HepG2 (cell line): Measurements from ENCODE around the gene TMEM132E. TPM values are rescaled to one million over a fixed set of nuclear protein-coding genes. Genes with fewer than 3 reads are reported as not detected.

Source experiments
- ATAC-seq: fragments of 200-7000 bp; cut with Tn5 transposase; 3 replicates; pipeline ENCODE4 v1.9.1; 2020; ENCODE audit warnings: mild to moderate bottlenecking, moderate library complexity
- BruUV-seq: library from RNA; stranded (reverse); fragments of 400-500 nt; replicated peaks from 2 replicates; lab custom pipeline; 2021; lab: Mats Ljungman, UMichigan
- CTCF ChIA-PET: fragments of 300-600 bp; formaldehyde crosslinking; extraction: SDS; loops from one replicate; lab custom pipeline; 2021; ENCODE audit warnings: low total read pairs, inconsistent platforms, low intra/inter-chr PET ratio; lab: Yijun Ruan, JAX
- POLR2A ChIA-PET: fragments of 350-600 bp; sonication (Branson Sonifier 250); formaldehyde crosslinking; loops from one replicate; lab custom pipeline; 2020; ENCODE audit warnings: antibody characterized with exemption, inconsistent platforms; lab: Yijun Ruan, JAX
- DNase-seq: peaks from one replicate; pipeline ENCODE4 v3.0.0-alpha.2; 2015; ENCODE audit warnings: low spot score
- FAIRE-seq: peaks from 3 replicates; lab custom pipeline; 2011; peaks lifted over from hg19 to GRCh38; lab: Jason Lieb, UNC
- H2AFZ ChIP-seq: one replicate; pipeline ENCODE4 v1.6.1; 2011; ENCODE audit warnings: low read length, inconsistent platforms
- H3K27ac ChIP-seq: fragments of 300-600 bp; 3 replicates; pipeline ENCODE4 v1.8.0; 2011; ENCODE audit warnings: mixed run types, mild to moderate bottlenecking, mixed read lengths, low read length, inconsistent platforms; ENCODE audit not compliant: insufficient read depth; ENCODE audit errors: extremely low read length
- H3K27me3 ChIP-seq, 2 experiments: fragments of 200-600 bp in 1 of 2; 2 replicates in 1 of 2; 3 replicates in 1 of 2; pipeline versions ENCODE4 v1.6.0 to v1.8.0; 2011; ENCODE audit warnings: low read length in 2 of 2, mild to moderate bottlenecking in 2 of 2, moderate library complexity in 2 of 2, inconsistent platforms in 1 of 2; ENCODE audit not compliant: insufficient read depth in 2 of 2, control insufficient read depth in 1 of 2
- H3K36me3 ChIP-seq, 2 experiments: fragments of 200-600 bp in 1 of 2; replicated peaks in 1 of 2; 2 replicates in 1 of 2; 3 replicates in 1 of 2; pipeline versions ENCODE4 v1.5.1 to v1.8.0; 2011; ENCODE audit warnings: low read length in 2 of 2, inconsistent platforms in 1 of 2; ENCODE audit not compliant: insufficient read depth in 2 of 2, control insufficient read depth in 1 of 2
- H3K4me1 ChIP-seq: 2 replicates; pipeline ENCODE4 v1.5.1; 2012; ENCODE audit warnings: low read length, inconsistent platforms; ENCODE audit not compliant: insufficient read depth
- H3K4me2 ChIP-seq: 2 replicates; pipeline ENCODE4 v1.6.0; 2011; ENCODE audit warnings: low read depth, low read length, inconsistent platforms
- H3K4me3 ChIP-seq, 3 experiments: fragments of 200-600 bp in 1 of 3; sonication (generic), shearing (Covaris generic) in 1 of 3; replicated peaks in 1 of 3; 2 replicates each; pipeline ENCODE4 v1.5.1; 2011 to 2016; ENCODE audit warnings: low read length in 3 of 3, inconsistent platforms in 2 of 3, low read depth in 2 of 3, mild to moderate bottlenecking in 2 of 3, control low read depth in 1 of 3, mixed read lengths in 1 of 3; ENCODE audit not compliant: insufficient read depth in 1 of 3
- H3K79me2 ChIP-seq: one replicate; pipeline ENCODE4 v1.6.1; 2011; ENCODE audit warnings: low read length, inconsistent platforms; ENCODE audit not compliant: insufficient read depth
- H3K9ac ChIP-seq: 2 replicates; pipeline ENCODE4 v1.6.0; 2011; ENCODE audit warnings: mild to moderate bottlenecking, low read depth, low read length, inconsistent platforms; ENCODE audit not compliant: insufficient read depth
- H3K9me3 ChIP-seq: 2 replicates; pipeline ENCODE4 v1.5.1; 2012; ENCODE audit warnings: mild to moderate bottlenecking, low read length
- H4K20me1 ChIP-seq: 2 replicates; pipeline ENCODE4 v1.6.0; 2011; ENCODE audit warnings: inconsistent platforms, mild to moderate bottlenecking, low read length, moderate library complexity; ENCODE audit not compliant: insufficient read depth
- ADNP ChIP-seq: sonication (generic); formaldehyde crosslinking; IDR thresholded peaks from 2 replicates; pipeline ENCODE4 v1.4.0; 2020; ENCODE audit warnings: missing genetic modification reagents
- KDM3A ChIP-seq: IDR thresholded peaks from 2 replicates; pipeline ENCODE4 v1.6.1; 2018; ENCODE audit warnings: low read depth, missing compliant biosample characterization
- MXI1 ChIP-seq: IDR thresholded peaks from 3 replicates; pipeline ENCODE4 v1.6.1; 2012; ENCODE audit warnings: low read depth, low read length, inconsistent platforms, borderline replicate concordance
- NR2C2 ChIP-seq: sonication (generic); formaldehyde crosslinking; IDR thresholded peaks from 2 replicates; pipeline ENCODE4 v1.4.0; 2020; ENCODE audit warnings: missing genetic modification reagents, mild to moderate bottlenecking, moderate library complexity, borderline replicate concordance
- RORA ChIP-seq: sonication (generic); formaldehyde crosslinking; IDR thresholded peaks from 2 replicates; pipeline ENCODE4 v1.5.0; 2020; ENCODE audit warnings: mild to moderate bottlenecking, missing genetic modification reagents, moderate library complexity
- SALL1 ChIP-seq: sonication (generic); formaldehyde crosslinking; IDR thresholded peaks from 2 replicates; pipeline ENCODE4 v1.8.0; 2022; ENCODE audit warnings: mild to moderate bottlenecking, missing genetic modification reagents
- ZNF543 ChIP-seq: sonication (generic); formaldehyde crosslinking; IDR thresholded peaks from 2 replicates; pipeline ENCODE4 v1.4.0; 2020; ENCODE audit warnings: mild to moderate bottlenecking, missing genetic modification reagents
- WGBS: methylation state at CpG from one replicate; pipeline ENCODE4 v1.1.6; 2017; ENCODE audit warnings: low lambda C conversion rate; 5-methylcytosine and 5-hydroxymethylcytosine counted together
- in situ Hi-C: cut with HindIII; loops from 2 replicates; pipeline ENCODE4 v1.10.0; 2017; ENCODE audit warnings: low pct_unique_long_range_greater_than_20kb; ENCODE audit not compliant: extremely low pct_ligation_motif_present
- intact Hi-C: fragments of 100-400 bp; cut with micrococcal nuclease; formaldehyde crosslinking; loops from one replicate; pipeline ENCODE4 v1.10.0; 2022; ENCODE audit not compliant: unreplicated experiment
- polyA plus RNA-seq, 8 experiments: library from polyadenylated mRNA; depleted of rRNA in 3 of 8; stranded (reverse) in 7 of 8; unstranded in 1 of 8; fragments of >200 nt; fragmentation: Illumina TruSeq in 4 of 8; extraction: Trizol in 4 of 8; gene quantifications; 2 replicates each; pipeline versions ENCODE4 v1.2.1 to v1.2.3, GENCODE V29; 2011 to 2016; ENCODE audit warnings: low read depth in 4 of 8, missing spikeins in 1 of 8, mixed read lengths in 1 of 8; ENCODE audit not compliant: insufficient read depth in 1 of 8
- total RNA-seq, 5 experiments: library from RNA; depleted of rRNA; stranded (reverse); fragments of >200 nt; fragmentation: Illumina TruSeq; extraction: Trizol; gene quantifications; 2 replicates each; pipeline ENCODE4 v1.2.3, GENCODE V29; 2016; ENCODE audit warnings: low read depth in 1 of 5
- TF ChIP-seq, protein P1 (sequence below): sonication (generic); formaldehyde crosslinking; IDR thresholded peaks from 2 replicates; pipeline ENCODE4 v1.4.0; 2020; ENCODE audit warnings: missing genetic modification reagents, mild to moderate bottlenecking, borderline replicate concordance
- TF ChIP-seq, protein P2 (sequence below): sonication (generic); formaldehyde crosslinking; IDR thresholded peaks from 2 replicates; pipeline ENCODE4 v1.5.1; 2020; ENCODE audit warnings: missing genetic modification reagents, mild to moderate bottlenecking, borderline replicate concordance
- TF ChIP-seq, protein P3 (sequence below): sonication (generic); formaldehyde crosslinking; IDR thresholded peaks from 2 replicates; pipeline ENCODE4; 2020; ENCODE audit warnings: missing genetic modification reagents, mild to moderate bottlenecking, borderline replicate concordance

TMEM132E gene
- total and polyA plus RNA-seq, 2 of the 13 experiments (the other 11 are each of a cell fraction or from before 2014, with no cell fraction given) = not detected

DNA sequence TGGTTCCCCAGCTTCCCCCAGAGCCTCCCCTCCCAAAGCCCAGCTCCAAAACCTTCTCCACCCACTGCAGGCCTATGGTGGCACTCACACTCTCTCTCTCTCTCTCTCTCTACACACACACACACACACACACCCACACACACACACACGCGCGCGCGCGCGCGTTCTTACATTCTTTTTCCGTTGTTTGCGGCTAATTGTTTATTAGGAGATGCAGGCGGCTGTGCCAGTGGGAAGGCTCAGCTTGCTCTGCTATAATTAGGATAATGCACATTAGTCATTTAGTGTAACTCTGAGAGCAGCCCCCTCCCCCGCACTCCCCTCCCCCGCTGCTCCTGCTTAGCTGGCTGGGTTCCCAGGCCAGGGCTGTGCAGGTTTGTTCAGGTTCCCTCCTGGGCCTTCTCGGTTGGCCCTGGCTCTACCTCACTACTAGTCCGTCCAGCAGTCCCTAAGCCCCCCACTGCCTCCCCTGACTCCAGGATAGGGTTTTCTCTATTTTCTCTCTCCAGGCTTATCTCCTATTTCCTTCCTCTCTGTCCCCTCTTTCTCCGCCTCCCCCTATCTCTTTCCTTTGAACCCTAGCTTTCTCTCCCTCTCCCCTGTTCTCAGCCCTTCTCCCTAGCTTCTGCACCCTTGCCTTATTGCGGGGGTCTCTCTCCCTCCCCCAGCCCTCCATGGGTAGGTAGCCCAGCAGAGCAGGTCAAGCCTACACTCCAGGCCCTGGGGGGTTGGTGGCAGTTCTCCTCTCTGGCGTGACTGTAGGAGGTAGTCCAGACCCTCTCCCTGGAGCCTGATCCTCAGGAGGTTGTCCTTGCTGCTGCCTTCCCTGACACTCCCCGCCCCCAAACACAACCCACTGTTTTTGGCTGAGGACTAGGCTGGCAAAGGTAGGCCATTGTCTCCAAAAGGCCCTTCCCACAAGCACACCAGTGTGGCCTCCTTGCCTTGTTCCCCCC lies 34.0 kb downstream of the TMEM132E start:
- H3K4me1 ChIP-seq = no peaks in the 10 kb centered on the region
- TF ChIP-seq, protein P1, sequence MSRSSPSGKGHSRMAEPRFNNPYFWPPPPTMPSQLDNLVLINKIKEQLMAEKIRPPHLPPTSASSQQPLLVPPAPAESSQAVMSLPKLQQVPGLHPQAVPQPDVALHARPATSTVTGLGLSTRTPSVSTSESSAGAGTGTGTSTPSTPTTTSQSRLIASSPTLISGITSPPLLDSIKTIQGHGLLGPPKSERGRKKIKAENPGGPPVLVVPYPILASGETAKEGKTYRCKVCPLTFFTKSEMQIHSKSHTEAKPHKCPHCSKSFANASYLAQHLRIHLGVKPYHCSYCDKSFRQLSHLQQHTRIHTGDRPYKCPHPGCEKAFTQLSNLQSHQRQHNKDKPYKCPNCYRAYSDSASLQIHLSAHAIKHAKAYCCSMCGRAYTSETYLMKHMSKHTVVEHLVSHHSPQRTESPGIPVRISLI (CRISPR knock-in tag) = no peak
- TF ChIP-seq RORA (no peak), SALL1 (no peak), MXI1 (no peak), ADNP (CRISPR knock-in tag) (no peak), NR2C2 (CRISPR knock-in tag) (no peak), KDM3A (no peak), ZNF543 (CRISPR knock-in tag) (no peak)
- TF ChIP-seq, protein P2, sequence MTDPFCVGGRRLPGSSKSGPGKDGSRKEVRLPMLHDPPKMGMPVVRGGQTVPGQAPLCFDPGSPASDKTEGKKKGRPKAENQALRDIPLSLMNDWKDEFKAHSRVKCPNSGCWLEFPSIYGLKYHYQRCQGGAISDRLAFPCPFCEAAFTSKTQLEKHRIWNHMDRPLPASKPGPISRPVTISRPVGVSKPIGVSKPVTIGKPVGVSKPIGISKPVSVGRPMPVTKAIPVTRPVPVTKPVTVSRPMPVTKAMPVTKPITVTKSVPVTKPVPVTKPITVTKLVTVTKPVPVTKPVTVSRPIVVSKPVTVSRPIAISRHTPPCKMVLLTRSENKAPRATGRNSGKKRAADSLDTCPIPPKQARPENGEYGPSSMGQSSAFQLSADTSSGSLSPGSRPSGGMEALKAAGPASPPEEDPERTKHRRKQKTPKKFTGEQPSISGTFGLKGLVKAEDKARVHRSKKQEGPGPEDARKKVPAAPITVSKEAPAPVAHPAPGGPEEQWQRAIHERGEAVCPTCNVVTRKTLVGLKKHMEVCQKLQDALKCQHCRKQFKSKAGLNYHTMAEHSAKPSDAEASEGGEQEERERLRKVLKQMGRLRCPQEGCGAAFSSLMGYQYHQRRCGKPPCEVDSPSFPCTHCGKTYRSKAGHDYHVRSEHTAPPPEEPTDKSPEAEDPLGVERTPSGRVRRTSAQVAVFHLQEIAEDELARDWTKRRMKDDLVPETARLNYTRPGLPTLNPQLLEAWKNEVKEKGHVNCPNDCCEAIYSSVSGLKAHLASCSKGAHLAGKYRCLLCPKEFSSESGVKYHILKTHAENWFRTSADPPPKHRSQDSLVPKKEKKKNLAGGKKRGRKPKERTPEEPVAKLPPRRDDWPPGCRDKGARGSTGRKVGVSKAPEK (CRISPR knock-in tag) = no peak
- TF ChIP-seq, protein P3, sequence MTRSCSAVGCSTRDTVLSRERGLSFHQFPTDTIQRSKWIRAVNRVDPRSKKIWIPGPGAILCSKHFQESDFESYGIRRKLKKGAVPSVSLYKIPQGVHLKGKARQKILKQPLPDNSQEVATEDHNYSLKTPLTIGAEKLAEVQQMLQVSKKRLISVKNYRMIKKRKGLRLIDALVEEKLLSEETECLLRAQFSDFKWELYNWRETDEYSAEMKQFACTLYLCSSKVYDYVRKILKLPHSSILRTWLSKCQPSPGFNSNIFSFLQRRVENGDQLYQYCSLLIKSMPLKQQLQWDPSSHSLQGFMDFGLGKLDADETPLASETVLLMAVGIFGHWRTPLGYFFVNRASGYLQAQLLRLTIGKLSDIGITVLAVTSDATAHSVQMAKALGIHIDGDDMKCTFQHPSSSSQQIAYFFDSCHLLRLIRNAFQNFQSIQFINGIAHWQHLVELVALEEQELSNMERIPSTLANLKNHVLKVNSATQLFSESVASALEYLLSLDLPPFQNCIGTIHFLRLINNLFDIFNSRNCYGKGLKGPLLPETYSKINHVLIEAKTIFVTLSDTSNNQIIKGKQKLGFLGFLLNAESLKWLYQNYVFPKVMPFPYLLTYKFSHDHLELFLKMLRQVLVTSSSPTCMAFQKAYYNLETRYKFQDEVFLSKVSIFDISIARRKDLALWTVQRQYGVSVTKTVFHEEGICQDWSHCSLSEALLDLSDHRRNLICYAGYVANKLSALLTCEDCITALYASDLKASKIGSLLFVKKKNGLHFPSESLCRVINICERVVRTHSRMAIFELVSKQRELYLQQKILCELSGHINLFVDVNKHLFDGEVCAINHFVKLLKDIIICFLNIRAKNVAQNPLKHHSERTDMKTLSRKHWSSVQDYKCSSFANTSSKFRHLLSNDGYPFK = no peak

More for the DNA sequence above, 34.0 kb downstream of the TMEM132E start:
- Histone ChIP-seq H3K9me3 (no peaks in the 10 kb centered on the region), H4K20me1 (no peaks in the 10 kb centered on the region), H3K36me3 (no peaks in the 10 kb centered on the region), H3K9ac (no peak overlapping the region), H2AFZ (no peak overlapping the region), H3K27me3 (peaks cover 2 to 20% of the 10 kb centered on the region in 2 experiments; a peak in 2 of 5 replicates), H3K27ac (no peak overlapping the region), H3K79me2 (no peaks in the 10 kb centered on the region), H3K4me2 (no peak overlapping the region), H3K4me3 (no peak overlapping the region)
- 62% methylated on average over 19 of the region's 19 CpGs for WGBS
- ATAC-seq = no peak
- POLR2A ChIA-PET = no interaction called here
- CTCF ChIA-PET = no interaction called here
- intact Hi-C loops = no loop called here
- FAIRE-seq = no peak
- in situ Hi-C loops = no loop called here
- no TSS peak for BruUV-seq
- no peak for DNase-seq
